Stimulated activated CD8-positive, alpha-beta memory T cell treated with anti-CD3 and anti-CD28 coated beads, Interleukin-12 subunit alpha, Interleukin-12 subunit beta, amount 100 ng/mL, for 24 hours (primary cell): ENCODE measurements around the gene CRYBG2.
"Not testable (repeated sequence)": the region's sequence is repeated elsewhere in the genome, so short reads cannot be mapped to it uniquely, and the experiment has no call there.

Source experiments
- DNase-seq: peaks from one replicate; pipeline ENCODE4 v3.0.0-alpha.2; 2020; ENCODE audit errors: extremely low read depth

The CRYBG2 gene

GRCh38 chr1:26293911-26294463 is 59.9 kb downstream of the CRYBG2 start:
- no peak for DNase-seq

DNA sequence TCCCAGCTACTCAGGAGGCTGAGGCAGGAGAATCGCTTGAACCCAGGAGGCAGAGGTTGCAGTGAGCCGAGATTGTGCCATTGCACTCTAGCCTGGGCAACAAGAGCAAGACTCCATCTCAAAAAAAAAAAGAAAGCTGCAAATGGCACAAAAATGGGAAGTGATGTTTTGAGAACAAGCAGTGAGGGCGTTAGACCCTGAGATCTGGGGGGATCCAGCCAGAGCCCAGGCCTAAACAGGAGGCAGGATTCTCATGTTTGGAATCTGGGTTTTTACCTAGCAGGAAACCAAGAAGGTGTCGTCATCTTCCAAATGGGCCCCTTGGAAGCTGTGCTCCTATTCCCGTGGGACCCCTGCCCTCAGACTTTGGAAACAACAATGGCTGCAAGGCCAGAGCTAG is 61.2 kb downstream of the CRYBG2 start:
- DNase-seq, result not testable (repeated sequence)

GRCh38 chr1:26291939-26292338 is 62.0 kb downstream of the CRYBG2 start:
- DNase-seq, result no peak

- no peak for DNase-seq
Observed at GRCh38 chr1:26291433-26291832, 62.5 kb downstream of the CRYBG2 start.

DNA sequence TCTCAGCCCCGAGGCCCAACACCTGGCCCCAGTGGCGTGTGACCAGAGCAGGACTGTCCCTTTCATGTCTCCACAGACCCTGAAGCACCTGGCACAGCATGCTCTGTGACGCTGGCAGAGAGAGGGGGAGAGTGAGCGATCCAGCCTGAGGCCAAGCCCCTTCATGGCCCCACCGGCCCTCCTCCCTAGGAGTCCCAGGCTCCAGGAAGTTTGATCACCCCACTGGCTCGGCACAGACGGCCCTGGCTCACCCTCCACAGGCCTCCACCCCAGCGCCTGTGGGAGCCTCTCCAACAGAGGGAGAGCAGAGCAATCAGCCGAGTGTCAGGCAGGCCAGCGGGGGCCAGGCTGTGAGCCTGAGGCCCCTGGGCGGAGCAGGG is 63.1 kb downstream of the CRYBG2 start:
- DNase-seq, result no peak

DNA sequence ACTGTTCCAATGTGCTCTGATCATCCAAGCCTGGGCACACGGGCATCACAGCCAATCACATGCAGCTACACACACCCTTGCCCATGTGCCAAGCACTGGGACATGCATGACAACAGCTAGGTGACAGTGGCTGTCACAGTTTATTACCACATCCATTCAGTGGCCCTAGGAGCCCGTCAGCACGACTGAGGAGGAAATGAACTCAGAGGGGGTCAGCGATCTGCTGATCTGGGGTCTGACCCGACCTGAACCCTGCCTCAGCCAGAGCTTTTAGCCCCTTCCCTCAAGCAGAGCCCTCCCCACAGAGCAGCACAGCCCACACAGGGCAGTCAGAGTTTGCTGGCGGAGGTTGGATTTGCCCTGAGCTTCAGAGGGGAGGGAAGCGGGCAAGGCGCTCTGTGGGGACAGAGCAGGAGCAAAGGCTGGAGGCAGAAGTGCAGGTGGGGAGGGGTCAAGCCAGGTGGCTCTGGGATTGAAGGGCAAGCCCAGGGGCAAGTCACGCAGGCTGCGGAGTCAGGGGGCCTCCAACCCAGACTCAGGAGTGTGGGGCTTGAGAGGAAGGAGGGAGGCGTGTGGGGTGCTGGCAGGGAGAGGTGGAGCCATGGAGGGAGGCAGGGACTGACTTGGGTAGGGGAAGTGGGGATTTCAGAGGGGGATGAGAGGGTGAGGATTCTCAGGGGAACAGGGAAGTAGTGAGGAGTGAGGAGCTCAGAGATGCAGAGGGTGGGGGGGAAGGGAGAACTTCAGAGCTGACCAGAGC is 63.6 kb downstream of the CRYBG2 start:
- DNase-seq, result no peak

GRCh38 chr1:26289158-26290059 is 64.5 kb downstream of the CRYBG2 start:
- no peak for DNase-seq

DNA sequence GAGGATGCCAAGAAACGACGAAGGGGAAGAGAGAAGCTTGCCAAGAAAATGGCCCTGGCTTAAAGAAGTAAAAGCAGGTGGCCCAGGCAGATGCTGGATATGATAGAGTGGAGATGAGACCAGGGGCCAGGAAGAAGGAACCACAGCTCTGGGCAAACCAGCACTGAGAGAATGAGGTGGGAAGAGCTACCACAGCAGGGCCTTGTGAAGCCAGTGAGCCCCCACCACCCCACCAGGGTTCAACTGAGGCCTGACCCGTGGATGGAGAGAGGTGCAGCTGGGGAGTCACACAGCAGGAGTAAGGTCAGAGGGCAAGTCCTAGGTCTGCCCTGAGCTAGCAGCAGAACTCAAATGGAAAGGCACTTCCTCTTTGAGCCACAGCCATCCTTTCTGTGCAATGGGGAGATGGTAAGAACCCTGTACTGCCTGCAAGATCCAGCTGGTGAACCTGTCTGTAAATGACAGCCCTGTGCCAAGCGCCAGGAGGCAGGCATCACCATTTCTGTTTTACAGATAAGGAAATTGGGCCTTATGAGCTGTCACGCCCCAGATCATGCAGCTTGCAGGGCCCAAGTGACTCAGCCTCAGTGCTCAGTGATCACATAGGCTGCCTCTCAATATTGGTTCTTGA is 65.5 kb downstream of the CRYBG2 start:
- no peak for DNase-seq

GRCh38 chr1:26287811-26288210 is 66.1 kb downstream of the CRYBG2 start:
- no peak for DNase-seq

- no peak for DNase-seq
Observed at GRCh38 chr1:26287033-26287711, 66.8 kb downstream of the CRYBG2 start.

DNA sequence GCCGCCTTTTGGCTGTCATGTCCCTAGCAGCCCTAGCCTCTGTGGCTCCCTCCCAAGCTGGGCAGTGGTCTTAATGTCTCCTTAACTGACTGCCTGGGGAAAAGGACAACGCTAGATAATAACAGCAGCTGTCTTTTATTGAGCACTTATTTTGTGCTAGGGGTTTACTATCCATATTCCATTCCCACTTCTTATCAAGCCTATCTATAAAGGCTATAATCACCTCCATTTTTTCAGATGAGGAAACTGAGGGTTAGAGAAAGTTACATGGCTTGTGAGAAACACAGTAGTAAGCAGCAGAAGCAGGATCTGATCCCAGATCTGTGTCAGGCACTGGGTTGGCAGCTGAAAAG is 67.9 kb downstream of the CRYBG2 start:
- DNase-seq, result no peak

- no peak for DNase-seq
Observed at GRCh38 chr1:26285366-26286063, 68.4 kb downstream of the CRYBG2 start.

DNA sequence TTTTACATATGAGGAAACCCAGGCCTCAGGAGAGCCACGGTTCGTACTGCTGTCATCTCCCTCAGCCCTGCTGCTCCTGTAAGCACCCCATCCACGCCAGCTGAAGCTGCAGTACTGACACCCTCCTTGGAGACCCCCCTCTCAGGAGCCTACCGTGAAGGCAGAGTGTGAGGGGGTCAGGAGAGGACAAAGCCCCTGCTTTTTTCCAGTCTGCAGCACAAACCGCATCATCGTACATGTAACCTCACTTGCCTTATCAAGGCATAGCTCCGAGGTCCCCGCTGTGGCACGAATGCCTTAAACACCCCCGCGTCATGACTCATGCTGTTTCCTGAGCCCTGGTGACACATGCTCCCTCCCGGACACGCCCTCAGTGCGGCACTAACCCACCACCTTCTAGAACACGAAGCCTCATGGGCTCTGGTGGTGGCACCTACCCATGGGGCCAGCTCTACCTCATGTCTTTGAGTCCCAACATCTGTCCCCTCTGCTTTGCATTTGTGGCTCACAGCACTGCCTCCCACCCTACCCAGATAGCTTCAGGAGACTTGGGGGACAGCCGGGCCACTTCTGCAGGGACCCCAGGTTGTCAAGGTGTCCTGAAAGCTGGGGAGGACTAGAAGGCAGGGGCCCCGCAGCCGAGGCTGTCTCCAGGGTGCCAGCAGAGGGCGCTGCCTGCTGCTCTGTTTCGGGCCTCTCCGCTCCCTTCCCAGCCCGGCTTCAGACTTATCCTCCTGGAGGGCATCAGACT is 69.2 kb downstream of the CRYBG2 start:
- peak; percentile 90 for DNase-seq

DNA sequence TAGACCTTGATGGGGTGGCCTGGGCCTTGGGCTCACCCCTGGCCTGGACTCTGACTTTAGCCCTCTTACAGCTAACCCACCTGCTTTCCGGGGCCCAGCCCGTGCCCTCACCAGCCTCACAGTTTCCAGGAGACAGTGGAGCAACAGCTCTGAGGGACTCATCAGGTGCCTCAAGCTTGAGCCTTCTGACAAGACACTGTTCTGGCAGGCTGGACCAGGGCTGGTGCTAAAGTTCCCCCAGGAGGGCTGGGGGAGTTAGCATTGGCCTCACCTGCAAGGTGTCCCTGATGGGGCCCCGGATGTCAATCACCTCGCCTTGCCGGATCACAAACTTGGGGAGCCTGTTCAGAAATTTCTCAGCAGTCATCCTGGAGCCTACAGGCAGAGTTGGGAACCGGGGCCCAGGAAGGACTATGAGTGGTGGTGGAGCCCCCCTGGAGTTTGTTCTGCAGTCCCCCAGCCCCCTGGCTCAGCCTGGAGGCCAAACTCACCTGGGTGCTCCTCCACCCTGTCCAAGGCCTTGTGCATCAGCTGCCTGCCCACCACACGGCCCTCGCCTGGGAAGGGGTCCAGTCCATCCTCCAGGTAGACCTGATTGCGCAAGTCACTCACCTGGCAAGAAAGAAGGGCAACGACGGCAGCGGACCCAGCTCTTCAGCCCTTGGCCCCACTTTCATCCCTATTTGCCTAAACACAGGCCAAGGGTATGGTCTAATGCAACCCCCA is 69.9 kb downstream of the CRYBG2 start:
- no peak for DNase-seq

DNA sequence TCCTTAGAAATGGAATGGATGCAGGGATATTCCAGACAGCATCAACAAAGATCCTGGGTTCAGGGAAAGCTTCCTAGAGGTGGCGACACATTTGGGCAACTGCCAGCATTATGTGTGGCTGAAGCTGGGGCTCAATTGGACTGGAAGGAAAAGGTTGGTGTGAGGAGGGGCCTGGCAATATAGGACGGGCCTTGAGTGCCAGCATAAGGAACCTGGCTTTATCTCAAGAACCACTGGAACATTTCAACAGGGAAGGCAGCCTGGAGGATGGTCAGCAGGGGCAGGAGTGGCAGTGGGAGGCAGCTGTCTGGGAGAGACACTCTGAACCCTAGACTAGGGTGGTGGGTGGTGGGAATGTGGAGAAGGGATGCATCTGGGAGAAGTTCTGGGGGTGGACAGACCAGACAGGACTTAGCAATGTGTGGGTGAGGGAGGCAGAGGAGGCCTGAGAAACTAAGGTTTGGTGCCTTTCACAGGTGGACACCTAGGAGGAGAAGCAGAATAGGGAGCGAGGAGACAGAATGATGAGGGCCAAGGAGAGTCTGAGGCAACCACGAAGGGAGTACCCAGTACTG is 70.6 kb downstream of the CRYBG2 start:
- no peak for DNase-seq

GRCh38 chr1:26282401-26282918 is 71.5 kb downstream of the CRYBG2 start:
- DNase-seq, result no peak

DNA sequence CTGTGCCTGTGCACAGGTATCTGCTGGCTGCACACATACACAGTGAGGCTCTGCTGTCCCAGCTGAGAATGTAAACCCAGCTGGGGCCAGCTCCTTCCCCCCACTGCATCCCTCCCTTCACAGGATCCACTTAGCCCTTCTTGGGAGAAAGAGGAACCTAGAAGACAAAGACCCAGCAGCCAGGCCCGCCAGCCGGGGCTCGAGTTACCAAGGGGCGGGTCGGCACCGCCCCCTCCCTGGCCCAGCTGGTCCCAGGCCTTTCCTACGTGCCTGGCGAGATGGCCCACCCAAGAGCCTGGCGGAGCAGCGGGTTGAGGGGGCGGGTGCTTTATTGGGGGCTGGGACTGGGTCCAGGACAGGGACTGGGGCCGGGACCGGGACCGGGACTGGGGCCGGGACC is 72.0 kb downstream of the CRYBG2 start:
- no peak for DNase-seq

- no peak for DNase-seq
Observed at GRCh38 chr1:26281091-26281958, 72.6 kb downstream of the CRYBG2 start.
